Hematopoietic multipotent progenitor cell treated with erythropoietin and hydrocortisone succinate and interleukin-3 and kit ligand, for 4 days (in vitro differentiated cells): ENCODE results near the gene DGKG.

Experiments
- DNase-seq: peaks from one replicate; pipeline ENCODE4 v3.0.0-alpha.2; 2015

Gene DGKG

DNA sequence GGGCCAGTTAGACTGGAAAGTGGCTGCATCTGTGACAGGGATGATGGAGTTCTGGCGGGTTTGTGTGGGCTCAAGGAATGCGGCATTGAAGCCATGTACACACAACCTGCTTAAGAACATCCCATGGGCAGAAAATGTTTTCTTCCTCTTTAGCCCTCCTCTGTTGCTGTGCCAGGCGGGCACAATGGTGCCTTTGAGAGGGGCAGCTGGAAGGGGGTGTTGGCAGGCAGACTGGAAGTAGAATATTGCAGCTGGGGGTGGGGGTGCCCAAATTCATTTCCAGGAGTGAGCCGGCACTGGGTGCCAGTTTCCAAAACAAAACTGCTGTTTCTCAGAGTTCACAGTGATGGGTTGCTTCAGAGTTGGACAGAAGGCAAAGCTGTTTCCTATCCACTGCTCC lies 161.3 kb downstream of the DGKG start:
- no peak for DNase-seq

DNA sequence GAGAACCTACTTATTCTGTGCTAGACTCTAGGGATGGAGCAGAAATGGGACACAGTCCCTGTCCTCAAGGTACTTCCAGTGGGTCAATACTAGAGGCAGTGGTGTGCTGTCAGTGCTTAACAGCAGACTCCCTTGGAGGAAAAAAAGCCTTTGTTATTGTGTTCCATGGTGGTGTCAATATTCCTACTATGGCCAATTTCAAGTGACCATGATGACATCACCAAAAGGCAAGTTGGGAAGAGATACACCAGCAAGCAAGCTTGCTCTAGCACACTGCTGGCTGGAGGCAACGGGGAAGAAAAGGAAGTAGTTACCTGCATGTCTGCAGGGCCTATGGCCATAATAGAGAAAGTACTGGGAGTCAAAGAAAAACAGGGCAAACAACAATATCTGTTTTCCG lies 163.6 kb downstream of the DGKG start:
- DNase-seq: no peak

DNA sequence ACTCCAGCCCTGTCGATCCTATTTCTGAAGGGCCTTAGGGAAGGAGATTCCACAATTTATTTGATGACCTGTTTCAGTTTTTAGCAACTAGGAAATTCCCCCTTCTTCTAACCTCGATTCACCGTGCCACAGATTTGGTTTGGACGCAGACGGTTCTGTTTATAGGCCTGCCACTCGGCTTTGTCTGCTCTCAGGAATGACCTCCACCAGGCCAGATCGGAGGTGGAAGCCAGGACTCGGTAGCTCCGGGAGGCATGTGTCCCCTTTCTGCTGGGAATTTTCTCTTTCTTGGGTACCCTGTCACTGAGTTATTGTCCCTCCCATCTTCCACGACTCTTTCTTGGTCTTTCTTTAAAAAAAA lies 167.6 kb downstream of the DGKG start:
- no peak for DNase-seq

DNA sequence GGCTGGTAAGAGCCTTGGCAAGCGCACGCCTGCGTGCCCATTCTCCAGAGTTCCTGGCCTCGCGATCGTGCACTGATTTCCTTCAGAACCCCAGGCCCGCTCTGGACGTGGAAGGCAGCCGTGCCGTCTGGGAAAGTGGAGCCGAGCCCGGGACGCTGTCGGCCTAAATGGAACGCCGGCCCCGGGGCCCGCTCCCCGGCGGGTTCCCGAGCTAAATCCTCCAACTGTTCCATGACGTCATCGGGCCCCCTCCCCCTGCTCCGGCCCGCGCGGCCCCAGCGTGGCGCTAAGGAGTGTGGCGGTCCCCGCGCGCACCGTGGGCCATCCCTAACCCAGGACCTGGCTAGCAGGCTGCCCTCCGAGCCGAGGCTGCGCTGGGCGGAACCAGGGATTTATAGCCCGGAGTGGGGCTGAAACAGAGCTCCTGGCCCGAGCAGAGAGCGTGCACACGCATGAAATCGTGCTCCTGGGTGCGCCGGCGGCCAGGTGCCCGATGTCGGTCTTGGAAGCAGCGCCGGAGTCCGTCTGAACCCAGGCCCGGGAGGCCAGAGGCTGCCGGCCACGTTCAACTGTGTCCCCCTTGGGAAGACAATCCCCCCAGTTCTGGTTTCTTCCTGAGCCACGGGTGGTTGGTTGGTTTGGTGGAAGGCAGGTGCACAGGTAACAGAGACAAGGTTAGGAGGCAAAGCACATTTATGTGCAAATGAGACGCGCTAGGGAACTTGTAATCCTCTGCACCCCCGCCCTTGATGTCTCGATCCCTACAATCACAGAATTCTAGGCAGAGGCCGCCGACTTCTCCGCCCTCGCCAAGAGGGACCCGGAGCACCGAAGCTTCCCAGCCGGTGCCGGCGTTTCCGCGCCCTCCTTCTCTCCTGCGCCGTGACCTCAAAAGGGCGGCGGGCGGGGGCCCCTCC lies 168.2 kb downstream of the DGKG start:
- no peak for DNase-seq

DNA sequence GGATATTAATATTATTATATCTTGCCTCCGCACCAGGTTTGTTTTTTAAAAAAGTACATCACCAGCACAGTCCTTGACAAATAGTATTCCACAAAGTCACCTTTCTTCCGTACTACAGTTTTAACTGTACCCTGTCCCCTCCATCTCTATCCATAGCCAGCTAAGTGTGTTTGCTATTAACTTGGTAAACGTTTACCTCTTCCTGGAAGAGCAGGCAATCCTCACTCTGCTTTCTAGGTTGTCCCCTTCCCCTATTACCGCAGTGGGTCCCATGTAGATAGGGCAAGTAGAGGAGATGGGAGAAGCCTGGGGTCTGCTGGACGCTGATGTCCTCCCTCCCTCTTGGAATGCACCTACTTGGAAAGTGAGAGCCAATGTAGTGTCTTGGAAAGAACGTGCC lies 169.2 kb downstream of the DGKG start:
- no peak for DNase-seq

DNA sequence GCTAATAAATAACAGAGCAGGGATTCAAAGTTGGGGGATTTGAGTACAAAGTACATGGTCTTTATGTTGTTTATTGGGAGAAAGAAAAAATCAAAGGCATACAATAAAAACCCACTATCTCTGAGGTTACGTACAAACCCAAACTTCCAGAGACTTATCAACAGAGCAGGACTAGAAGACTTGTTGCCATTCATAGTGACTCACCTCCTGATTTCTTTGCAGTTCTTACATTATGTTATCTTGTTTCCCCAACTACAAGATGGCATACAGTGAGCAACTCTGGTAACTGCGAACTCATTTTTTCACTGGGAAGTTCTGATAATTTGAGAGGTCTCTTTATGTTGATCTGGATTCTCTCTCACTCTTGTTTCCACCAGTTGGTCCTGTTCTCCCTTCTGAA lies 172.5 kb downstream of the DGKG start:
- peak; percentile 47 for DNase-seq

DNA sequence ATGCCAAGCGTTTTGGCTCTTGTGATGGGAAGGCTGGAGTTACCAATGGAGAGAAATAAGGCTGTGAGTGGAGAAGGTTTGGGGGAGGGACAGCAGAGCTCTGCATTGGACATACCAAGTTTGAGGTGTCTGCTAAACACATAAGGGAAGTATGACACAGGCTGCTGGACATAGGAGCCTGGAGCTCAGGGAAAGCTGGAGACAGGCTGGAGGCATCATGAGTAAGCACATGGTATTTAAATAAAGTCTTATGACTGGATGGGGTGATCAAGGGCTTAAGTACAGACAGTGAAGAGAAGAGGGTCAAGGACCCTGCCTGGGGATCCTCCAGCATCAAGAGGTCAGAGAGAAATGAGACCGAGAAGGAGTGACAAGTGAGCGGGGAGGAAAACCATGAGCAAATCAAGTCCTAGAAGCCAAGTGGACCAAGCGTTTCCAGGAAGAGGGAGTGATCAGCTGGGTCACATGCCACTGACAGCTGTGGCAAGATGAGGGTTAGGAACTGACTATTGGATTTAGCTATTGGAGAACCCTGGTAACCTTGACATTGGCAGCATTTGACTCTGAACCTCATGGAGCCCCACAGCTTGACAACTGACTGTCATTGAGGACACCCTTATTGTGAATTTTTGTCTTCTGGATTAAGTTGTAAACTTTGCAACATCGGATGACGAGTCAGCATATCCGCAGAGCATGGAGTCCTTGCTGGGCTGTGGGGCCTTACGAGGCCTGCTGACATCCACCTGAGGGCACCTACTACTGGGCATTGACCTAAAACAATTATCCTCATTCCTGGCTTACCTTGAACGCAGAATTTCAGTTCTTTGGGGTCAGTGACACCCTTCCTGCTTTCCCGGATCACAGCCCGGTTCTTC lies 174.4 kb downstream of the DGKG start:
- no peak for DNase-seq

DNA sequence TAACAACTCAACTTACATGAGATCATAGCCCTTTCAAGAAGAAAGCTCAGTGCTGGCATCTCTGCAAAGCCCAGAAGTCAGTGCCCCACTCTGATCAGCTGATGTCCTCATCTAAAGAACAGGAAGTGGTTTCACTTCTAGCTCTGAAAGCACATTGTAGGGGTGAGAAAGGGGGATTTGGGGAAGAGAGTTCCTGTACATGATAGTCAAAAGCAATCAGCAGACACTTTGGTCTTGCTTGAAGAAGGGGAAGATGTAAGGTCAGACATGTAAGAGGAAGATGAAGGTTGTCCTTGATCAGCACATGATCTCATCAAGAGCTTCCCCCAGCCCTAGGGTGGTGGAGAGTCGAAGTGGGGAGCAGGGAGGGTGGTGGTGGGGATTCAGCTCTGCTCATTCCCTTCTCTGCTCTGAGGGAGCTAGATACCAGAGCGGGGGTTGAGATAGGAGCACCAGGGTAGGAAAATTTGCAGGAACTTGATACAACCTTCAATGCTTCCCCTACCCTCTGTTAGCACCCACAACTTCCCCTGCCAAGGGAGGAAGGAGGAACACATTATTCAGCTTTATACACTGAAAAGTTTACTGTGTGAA lies 176.7 kb downstream of the DGKG start:
- DNase-seq: peak; percentile 88

DNA sequence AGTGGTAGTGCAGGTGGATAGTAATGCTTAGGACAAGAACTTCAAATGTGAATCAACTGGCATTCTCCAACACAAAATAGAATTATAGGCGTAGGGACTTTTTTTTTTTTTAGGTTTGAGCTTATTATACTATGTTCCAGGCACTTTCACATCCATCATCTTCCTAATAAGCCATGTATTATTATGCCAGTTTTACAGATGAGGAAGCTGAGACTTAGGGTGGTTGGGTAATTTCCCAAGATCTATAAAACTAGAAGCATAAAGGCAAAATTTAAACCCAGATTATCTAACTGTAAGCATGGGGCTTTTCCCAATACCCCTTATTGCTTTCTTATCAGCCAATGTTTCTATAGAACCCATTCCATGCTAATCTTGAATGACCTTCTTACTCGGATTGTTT lies 178.0 kb downstream of the DGKG start:
- no peak for DNase-seq

DNA sequence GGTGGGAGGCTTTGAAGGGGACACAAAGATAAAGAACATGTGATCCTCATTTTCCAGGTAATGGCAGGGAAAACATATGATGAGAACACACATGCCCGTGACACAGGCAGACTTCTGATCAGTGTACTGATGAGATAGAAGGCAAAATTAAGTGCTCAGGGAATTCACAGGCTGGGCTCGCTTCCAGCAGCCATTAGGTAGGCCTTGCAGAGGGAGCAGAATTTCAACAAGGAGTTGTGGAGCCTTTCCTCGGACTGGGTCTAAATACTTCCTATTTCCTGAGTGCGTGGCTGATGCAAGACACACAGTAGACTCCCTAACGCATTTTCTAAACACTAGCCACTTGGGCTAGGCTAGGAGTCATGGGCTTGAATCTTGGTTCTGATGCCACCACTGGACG lies 179.2 kb downstream of the DGKG start:
- DNase-seq: no peak

DNA sequence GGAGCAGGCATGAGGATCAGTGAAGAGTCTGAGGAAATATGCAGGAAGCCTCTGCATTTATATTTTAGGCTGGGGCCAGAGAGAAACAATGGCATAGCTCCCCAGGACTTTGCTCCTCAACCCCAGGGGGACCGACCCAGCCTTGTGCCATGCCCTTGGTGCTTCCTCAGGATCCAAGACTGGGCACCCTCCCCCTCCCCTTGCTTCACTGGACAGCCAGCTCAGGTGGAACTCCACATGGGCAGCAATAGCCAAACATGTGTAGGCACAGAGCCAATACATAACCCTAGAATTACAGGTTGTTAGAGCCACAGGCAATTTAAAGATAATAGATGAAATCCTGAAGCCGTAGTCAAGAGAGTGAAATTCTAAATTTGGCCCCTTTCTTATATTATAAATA lies 180.1 kb downstream of the DGKG start:
- no peak for DNase-seq

DNA sequence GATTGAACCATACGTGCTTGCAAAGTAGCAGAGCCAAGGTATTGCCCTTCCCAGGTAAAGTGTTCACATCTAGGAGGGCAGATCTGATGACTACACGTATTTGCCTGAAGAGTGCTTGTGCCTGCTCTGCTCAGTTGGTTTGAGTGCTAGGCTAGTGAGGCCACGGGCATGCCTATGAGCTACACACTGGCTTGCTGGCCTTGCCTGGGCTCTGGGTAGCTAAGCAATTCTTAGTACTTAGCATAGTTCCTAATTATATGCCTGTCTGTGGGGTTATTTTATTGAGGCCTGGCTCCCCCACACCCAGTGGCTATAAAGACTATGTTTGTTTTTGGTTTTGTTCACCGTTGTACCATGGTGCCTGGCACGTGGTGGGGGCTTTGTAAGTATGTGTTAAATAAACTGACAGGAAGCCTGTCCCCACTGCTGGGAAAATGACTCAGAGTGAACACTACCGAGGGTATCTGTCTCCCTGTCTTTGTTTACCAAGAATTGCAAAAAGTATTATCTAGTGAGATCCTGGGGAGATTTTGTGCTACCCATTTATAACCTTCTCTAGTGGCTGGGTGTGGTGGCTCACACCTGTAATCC lies 181.0 kb downstream of the DGKG start:
- no peak for DNase-seq

DNA sequence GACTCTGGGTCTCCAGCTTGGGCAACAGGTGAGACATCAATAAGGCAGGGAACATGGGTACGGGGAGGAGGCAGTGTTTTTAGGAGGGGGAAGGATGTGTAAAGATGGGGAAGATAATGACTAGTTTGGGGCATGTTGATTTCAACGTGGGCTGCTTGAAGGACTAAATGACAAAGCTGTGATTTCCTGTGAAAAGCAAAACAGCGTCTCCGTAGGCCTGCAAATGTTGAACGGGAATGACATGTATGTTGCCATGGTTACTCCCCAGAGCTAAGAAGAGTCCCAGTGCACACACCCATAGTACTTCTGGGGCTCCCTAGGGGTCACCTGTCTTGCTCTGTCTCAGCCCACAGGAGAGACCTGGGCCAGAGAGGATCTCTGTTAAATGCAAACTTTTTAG lies 181.9 kb downstream of the DGKG start:
- DNase-seq: no peak

DNA sequence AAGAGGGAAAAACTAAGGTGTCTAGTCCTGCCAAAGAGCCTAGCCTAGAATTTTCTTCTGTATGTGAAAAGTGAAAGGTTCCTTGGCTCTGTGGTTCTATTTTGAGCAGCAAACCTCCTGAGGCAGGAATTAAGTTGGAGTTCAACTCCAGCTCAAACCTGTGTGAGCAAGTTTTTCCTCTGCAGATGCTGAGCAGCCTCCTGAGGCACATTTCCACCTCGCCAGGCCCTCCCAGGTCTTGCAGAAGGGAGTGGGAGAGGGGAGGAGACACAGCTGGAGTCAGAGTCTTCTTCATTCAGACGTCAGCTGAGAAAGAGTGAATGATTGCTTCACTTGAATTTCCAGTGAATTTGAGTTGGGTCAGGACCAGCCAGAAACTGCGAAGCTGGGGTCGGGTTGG lies 183.6 kb downstream of the DGKG start:
- DNase-seq: no peak

DNA sequence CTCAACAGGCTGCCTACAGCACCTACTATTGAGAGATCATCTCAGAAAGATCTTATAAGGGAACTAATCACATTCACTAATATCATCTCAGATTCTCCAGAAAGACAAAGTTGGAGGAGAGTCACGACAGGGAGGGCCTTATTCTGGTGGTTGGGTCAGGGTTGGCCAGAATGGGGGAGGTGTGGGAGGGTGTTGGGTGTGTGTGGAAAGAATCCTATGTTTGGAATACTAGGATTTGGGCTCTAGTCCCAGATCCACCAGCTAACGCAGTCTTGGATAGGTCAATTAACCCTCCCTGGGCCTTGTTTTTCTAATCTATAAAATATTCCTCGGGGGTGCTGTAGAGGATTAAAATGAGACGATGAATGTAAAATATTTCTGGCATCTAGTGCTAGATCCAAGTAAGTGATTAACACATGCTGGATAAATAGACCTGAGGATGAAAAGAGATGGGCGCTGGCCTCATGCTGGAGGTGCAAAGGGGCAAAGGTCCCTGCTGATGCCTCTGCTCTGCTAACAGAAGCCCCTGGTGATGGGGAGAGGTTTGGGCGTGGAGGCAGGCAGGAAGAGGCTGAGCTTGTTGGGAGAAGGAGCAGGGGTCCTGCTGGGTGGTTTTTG lies 185.6 kb downstream of the DGKG start:
- no peak for DNase-seq

DNA sequence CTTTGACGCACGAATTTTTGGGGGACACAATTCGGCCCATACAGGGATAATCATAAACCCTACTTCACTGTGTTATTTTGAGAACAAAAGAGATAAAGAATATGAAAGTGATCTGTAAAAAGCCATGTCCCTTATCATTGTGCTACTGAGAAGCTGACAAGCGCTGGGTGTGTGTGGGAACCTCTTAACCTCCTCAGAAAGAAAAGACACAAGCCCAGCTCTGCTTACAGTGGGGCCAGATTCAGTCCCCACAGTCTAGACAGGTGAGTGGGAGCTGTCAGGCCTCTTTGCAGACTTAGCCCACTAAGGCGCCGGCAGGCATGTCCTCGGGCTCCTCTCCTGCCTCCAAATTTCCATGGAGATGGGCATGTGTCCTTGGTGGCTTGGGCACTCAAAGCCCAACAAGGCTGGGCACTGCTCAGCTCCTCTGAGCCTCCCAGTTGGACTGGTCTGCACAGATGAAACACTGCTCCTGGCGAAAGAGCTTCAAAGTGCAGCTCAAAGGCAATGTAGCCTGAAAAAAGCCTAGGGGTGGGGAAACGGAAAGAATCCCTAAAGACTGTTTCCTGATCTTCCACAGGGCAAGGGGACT lies 188.7 kb downstream of the DGKG start:
- DNase-seq: no peak

DNA sequence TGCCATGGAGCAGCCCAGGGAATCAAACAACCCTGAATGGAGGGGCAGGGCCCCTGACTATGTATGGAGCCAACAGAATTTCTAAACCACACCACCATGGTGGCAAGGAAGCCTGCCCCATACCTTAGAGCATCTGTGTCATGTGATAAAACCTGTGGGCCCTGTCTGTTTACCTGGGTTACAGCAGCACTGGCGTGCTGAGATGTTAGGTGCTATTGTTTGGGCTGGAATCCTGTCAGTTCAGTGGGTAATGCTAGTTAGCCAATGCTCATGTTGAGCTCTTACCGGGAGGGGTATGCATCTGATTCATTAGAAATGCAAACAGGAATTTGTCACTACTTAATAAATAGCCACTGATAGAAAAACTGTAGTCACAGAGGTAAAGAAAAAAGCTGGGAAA lies 189.7 kb downstream of the DGKG start:
- no peak for DNase-seq

DNA sequence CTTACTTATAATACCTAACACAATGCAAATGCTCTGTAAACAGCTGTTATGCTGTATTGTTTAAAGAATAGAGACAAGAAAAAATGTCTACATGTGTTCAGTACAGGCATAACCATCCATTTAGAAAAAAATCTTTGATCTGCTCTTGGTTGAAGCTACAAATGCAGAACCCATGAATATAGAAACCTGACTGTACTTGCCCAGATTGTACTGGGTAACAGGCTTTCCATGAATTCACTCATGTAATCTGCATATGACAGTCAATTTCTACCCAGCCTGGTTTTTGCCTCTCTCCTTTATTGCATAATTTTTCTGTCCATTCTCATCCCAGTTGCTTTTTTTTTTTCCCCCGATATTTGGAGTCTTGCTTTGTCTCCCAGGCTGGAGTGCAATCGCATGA lies 190.5 kb downstream of the DGKG start:
- DNase-seq: no peak

DNA sequence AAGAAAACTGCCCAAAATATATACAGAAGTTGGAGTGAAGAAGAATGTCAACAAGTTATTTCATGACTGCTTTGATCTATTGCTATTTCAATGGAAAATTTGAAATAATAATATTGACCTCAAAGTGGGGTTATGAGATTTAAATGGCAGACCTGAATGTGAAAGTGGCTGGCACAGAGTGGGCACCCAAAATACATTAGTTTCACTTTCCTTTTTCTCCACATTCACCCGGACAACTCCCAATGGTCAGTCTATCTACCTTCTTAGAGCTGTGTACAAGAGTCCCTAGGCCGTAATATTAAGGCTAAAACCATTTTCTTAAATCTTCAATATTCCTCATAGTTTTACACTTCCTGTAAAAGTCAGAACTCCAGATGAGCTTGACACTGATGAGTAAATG lies 191.5 kb downstream of the DGKG start:
- no peak for DNase-seq

DNA sequence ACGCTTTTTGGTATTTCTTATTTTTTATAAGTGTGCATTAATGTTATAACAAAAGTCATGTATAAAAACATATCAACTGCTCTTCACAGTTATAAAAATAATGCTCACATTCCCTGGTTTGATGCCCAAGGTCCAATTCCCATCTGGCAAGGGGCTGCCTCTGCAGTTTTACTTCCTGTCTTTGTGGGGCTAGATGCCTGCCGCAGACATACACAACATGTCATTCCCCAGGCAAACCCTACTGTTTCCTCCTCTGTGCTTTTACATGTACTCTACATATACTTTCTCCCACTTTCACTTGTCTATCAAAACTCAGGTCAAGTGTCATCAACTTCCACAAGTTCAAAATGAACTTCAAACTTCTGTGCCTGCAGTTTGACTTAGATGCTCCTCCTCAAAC lies 192.7 kb downstream of the DGKG start:
- DNase-seq: no peak

DNA sequence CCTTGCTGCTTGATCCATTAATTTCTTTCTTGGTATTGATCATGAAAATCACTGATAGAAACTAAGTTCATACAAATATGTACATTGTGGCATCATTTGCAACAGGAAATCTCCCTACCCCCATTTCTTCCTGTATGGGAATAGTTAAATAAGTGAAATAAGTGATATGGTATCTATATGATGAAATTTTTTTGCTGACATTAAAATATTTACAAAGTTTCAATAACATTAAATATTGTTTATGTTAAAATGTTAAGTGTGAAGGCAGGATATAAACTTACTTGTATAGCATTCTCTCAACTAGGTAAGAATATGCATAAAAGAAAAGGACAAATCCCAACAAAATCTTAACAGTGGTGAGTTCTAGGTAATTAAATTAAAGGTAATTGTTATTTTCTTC lies 193.1 kb downstream of the DGKG start:
- DNase-seq: no peak

DNA sequence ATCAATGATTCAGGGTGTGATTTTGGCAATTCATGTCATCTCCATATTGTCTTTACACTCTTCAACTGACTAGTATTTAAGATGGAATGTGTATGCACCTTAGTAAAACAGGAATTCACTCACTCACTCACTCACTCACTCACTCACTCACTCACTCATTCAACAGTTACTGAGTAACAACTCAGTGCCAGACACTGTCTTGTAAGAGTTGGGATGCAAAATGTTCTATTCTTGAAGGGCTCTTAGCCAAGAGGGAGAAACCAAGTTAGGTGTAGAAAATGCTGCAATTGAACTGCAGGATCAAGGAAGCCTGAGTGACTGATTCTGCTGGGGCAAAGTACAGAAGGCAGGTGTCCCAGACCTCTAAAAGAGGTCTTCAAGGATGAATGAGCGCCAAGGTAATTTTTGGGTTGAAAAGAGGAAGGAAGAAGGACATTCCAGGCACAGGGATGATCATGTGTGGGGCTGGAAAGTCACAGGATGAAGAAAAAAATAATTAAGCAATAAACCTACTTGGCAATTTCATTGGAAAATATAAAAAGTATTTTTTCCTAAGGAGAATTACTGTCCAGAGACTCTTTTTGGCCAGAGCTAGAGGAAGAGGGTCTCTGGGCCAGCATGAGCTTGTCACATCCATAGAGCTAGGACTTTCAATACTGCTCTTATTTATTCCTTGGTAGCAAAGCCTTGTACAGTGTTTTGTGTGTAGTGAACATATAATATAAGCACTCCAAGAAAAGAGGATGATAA lies 194.2 kb downstream of the DGKG start:
- no peak for DNase-seq
